Activated naive CD8-positive, alpha-beta T cell treated with anti-CD3 and anti-CD28 coated beads, Interleukin-2, amount 10 ng/mL, durations not matched to agents 7 days and 5 days (primary cell): ENCODE results near the gene REG1A. TPM values are rescaled to one million over a fixed set of nuclear protein-coding genes. Genes with fewer than 3 reads are reported as not detected.

Experiments
- ATAC-seq: fragments of 150-1000 bp; cut with Tn5 transposase; one replicate; pipeline ENCODE4 v1.10.0; 2021; ENCODE audit warnings: low read depth, moderate library complexity
- POLR2A ChIA-PET: fragments of 350-600 bp; sonication (Branson Sonifier 250); formaldehyde crosslinking; loops from one replicate; lab custom pipeline; 2021; ENCODE audit warnings: antibody characterized with exemption; lab: Charles Lee
- DNase-seq: peaks from one replicate; pipeline ENCODE4 v3.0.0; 2021
- H3K27ac Mint-ChIP-seq: one replicate; pipeline ENCODE4 v1.8.0; 2022; ENCODE audit warnings: mild to moderate bottlenecking, mixed read lengths
- H3K27me3 Mint-ChIP-seq: one replicate; pipeline ENCODE4 v1.8.0; 2022; ENCODE audit warnings: mild to moderate bottlenecking, moderate library complexity, mixed read lengths
- H3K36me3 Mint-ChIP-seq: one replicate; pipeline ENCODE4 v1.8.0; 2021; ENCODE audit warnings: mild to moderate bottlenecking, mixed read lengths
- H3K4me1 Mint-ChIP-seq: one replicate; pipeline ENCODE4 v1.8.0; 2021; ENCODE audit warnings: mixed read lengths
- H3K4me3 Mint-ChIP-seq: one replicate; pipeline ENCODE4 v1.8.0; 2022; ENCODE audit warnings: mild to moderate bottlenecking, moderate library complexity, mixed read lengths
- H3K9me3 Mint-ChIP-seq: one replicate; pipeline ENCODE4 v1.8.0; 2021; ENCODE audit warnings: mixed read lengths
- total RNA-seq, 2 experiments: library from RNA; stranded (reverse); gene quantifications; one replicate each; pipeline ENCODE4 v1.2.3, GENCODE V29; 2021

REG1A gene
- total RNA-seq, 2 experiments from 2014 or later: not detected

DNA sequence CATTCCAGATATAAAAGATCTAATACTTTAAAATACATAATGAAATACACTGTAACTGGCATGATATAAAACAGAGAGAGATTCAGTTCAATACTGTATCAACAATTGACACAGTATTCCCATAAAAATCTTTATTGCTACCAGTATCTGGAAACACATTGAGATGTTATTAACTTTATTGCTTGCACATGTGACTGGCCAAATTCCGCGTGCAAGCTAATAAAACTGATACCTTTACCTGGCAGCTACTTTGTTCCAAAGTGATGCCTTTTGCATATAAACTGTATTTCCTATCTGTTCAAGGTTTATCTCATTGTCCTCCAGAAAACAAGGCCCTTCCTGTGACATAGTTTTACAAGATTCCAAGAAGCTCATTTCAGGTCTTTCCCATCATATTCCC is 17.1 kb upstream of the REG1A start:
- POLR2A ChIA-PET: no interaction called here

DNA sequence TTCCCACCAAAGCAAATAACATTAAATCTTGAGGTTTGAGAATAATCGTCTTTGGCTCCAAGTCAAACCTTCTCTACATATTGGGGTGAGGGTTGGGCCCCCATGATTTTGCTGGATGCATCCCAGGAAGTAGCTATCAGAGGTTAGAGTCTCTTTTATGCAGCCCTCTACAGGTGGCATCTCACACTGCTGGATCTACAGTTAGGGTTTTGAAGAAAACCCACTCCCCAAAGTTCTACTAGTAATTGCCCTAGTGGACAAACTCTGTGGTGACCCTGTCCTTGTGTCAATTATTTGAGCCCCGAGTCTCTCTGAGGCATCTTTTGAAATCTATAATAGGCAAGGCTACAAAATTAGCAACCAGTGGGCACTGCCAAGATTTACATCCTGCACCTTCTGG is 15.0 kb upstream of the REG1A start:
- POLR2A ChIA-PET: no interaction called here
- no peaks in the 10 kb centered on the region for H3K4me1 Mint-ChIP-seq

More for the DNA sequence above, 17.1 kb upstream of the REG1A start:
- ATAC-seq (no peak), DNase-seq (no peak)
- no peaks in the 10 kb centered on the region for H3K4me1 Mint-ChIP-seq
- H3K36me3 Mint-ChIP-seq: no peaks in the 10 kb centered on the region
- H3K9me3 Mint-ChIP-seq: peaks cover 6% of the 10 kb centered on the region
- no peak overlapping the region for H3K4me3 Mint-ChIP-seq
- no peaks in the 10 kb centered on the region for H3K27me3 Mint-ChIP-seq
- no peak overlapping the region for H3K27ac Mint-ChIP-seq

DNA sequence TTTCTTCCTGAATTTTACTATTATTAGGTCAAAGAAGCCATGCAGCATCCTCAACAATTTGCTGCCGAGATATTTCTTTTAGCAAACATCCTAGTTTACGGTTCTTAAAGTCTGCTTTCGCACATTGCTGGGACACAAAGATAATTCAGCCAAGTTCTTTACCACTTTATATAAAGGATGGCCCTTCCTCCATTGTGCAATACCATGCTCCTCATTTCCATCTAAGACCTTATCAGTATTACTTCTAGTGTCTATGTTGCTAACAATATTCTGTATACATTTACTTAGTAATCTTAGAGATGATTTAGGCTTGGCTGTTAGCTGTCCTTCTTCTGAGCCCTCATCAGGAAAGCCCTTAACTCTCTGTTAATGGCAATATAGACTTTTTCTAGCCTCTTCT is 8.0 kb upstream of the REG1A start:
- POLR2A ChIA-PET: no interaction called here
- no peaks in the 10 kb centered on the region for H3K27me3 Mint-ChIP-seq

More for the DNA sequence above, 15.0 kb upstream of the REG1A start:
- ATAC-seq: no peak
- no peaks in the 10 kb centered on the region for H3K36me3 Mint-ChIP-seq
- no peak for DNase-seq
- peaks cover 6% of the 10 kb centered on the region for H3K9me3 Mint-ChIP-seq
- H3K27ac Mint-ChIP-seq: no peak overlapping the region
- H3K27me3 Mint-ChIP-seq: no peaks in the 10 kb centered on the region
- H3K4me3 Mint-ChIP-seq: no peak overlapping the region

DNA sequence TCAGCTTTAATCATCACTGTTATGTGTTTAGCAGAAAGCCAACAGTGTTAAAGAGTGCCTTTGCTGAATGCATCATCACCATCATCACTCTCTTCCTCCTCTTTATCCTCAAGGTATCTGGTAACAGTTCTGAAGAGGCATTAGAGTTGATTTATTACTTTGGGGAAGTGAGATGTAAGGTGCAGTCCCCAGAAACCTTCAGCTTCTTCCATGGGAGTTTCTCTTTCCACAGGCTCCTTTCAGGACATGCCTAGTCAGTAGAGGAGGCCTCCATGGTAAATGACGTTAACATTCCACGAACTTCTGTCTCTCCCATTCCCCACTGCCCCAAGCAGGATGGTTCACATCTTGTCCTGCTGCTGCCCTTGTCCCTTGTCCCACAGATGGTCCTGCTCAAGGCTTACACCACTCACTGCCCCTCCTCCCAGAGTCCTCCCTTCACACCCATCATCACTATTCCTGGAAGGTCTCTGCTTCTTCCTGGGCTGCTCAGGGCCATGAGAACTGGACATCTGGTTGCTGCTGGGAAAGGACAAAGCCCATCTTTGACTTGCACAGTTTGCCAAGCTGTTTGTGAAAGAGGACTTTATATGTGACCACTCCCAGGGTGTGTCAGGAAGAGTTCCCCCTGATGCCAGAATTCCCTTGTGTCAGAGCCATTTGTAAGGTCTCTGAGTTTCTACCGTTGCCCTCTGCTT is 5.3 kb upstream of the REG1A start:
- no peaks in the 10 kb centered on the region for H3K27me3 Mint-ChIP-seq
- ATAC-seq: no peak
- POLR2A ChIA-PET: no interaction called here
- H3K36me3 Mint-ChIP-seq: no peaks in the 10 kb centered on the region
- no peak overlapping the region for H3K4me3 Mint-ChIP-seq
- H3K9me3 Mint-ChIP-seq: peaks cover 6% of the 10 kb centered on the region
- no peak for DNase-seq
- H3K4me1 Mint-ChIP-seq: no peaks in the 10 kb centered on the region
- no peak overlapping the region for H3K27ac Mint-ChIP-seq

More for the DNA sequence above, 8.0 kb upstream of the REG1A start:
- Mint-ChIP-seq H3K4me1 (no peaks in the 10 kb centered on the region), H3K27ac (no peak overlapping the region), H3K4me3 (no peak overlapping the region), H3K9me3 (peaks cover 4% of the 10 kb centered on the region), H3K36me3 (no peaks in the 10 kb centered on the region)
- DNase-seq (no peak), ATAC-seq (no peak)

DNA sequence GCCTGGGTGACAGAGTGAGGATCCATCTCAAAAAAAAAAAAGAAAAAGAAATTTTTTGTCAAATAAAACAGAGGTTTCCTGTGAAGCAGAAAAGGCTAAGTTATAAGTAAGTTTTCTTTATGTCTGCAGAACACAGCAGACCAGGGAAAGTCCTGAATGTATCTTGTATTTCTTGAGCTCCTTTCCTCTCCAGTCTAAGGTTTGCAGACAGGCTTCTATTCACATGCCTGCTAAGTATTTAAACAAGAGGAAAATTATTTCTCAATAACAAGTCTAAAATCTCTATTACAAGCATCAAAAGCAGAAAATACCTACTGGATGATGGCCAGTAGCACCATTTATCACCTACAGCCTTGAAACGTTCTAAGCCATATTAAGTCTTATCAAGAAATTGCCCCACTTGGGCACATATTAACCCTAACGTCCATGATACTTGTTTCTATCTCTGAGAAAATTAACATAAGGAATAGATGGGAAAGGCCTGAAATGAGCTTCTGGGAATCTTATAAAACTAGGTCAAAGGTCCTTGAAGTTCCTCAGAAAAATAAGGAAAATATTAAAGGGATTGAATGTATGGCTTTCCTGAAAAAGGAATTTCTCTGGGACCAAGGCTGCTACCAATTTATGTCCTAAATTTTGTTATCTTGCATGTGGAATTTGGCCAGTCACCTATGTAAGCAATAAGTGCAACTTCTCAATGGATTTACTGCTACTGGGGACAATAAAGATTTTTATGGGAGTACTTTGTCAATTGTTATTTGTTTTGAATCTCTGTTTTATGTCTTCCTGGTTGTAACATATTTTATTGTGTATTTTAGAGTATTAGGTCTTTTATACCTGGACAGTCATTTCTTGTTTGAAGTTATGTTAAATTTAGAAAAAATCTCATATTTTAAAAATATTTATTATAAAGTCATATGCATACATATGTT is 3.0 kb upstream of the REG1A start:
- ATAC-seq: no peak
- POLR2A ChIA-PET: interaction anchor here (0.7 kb wide), 1 partner anchor 405 kb away, joined by 3 read pairs; no protein-coding TSS in a partner anchor
- H3K4me1 Mint-ChIP-seq: no peaks in the 10 kb centered on the region
- no peak overlapping the region for H3K27ac Mint-ChIP-seq
- no peaks in the 10 kb centered on the region for H3K36me3 Mint-ChIP-seq
- H3K27me3 Mint-ChIP-seq: no peaks in the 10 kb centered on the region
- no peak for DNase-seq
- H3K4me3 Mint-ChIP-seq: no peak overlapping the region
- peaks cover 6% of the 10 kb centered on the region for H3K9me3 Mint-ChIP-seq

DNA sequence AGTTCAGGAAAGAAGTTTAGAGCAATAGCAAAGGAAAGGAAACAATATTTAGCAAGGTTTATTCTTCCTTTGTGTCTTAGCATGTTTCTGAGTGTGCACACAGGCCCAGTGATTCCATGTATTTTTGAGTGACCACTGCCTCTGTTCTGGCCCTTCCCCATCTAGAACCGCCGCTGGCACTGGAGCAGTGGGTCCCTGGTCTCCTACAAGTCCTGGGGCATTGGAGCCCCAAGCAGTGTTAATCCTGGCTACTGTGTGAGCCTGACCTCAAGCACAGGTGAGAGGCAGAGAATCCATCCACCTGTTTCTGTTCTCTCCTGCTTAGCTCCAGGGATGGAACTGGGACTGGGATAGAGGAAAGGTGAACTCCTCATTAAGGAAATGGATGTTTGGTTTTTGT is 2.4 kb downstream of the REG1A start:
- no peak overlapping the region for H3K27ac Mint-ChIP-seq
- peaks cover 1% of the 10 kb centered on the region for H3K9me3 Mint-ChIP-seq
- H3K27me3 Mint-ChIP-seq: no peaks in the 10 kb centered on the region
- H3K4me1 Mint-ChIP-seq: no peaks in the 10 kb centered on the region
- ATAC-seq (no peak), DNase-seq (no peak)
- POLR2A ChIA-PET: no interaction called here
- no peaks in the 10 kb centered on the region for H3K36me3 Mint-ChIP-seq
- H3K4me3 Mint-ChIP-seq: no peak overlapping the region

DNA sequence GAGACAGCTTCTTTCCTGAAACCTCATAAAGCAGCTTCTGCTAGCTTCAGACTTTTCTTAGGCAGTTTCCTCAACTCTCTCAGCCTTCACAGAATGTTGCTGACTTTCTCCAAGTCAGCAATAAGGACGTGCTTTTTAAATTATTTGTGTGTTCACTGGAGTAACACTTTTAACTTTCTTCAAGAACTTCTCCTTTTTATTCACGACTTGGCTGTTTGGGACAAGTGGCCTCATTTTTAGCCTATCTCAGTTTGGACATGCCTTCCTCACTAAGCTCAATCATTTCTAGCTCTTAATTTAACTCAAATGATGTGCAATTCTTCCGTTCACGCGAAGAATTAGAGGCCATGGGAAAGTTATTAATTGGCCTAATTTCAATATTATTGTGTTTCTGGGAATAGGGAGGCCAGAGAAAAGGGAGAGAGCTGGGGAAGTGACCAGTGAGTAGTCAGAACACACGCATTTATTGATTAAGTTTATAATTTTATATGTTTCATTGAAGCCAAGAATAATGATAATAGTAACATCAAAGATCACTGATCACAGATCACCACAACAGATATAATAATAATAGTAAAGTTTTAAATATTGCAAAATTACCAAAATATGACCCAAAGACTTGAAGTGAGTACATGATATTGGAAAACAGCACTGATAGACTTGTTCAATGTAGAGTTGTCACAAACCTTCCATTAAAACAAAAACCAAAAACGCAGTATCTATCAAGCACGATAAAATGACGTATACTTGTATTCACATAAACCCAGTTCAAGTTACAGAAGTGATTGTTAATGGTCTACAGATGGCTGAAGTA is 4.8 kb downstream of the REG1A start:
- H3K4me3 Mint-ChIP-seq: no peak overlapping the region
- H3K4me1 Mint-ChIP-seq: no peaks in the 10 kb centered on the region
- H3K9me3 Mint-ChIP-seq: no peaks in the 10 kb centered on the region
- no peaks in the 10 kb centered on the region for H3K36me3 Mint-ChIP-seq
- H3K27me3 Mint-ChIP-seq: no peaks in the 10 kb centered on the region
- no peak overlapping the region for H3K27ac Mint-ChIP-seq
- DNase-seq: no peak
- POLR2A ChIA-PET: no interaction called here
- no peak for ATAC-seq

DNA sequence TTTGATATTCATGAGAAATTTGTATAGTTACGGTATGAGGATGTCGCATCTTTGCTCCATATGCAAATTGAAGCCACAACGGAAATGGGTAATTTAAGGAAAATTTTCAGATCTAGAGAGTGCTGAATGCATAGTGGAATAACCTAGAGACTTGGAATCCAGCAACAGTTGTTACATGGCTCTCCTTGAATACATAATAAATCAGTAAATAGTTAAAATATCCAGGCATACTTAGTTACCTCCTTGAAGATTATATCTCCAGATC is 5.4 kb downstream of the REG1A start:
- ATAC-seq (no peak), DNase-seq (no peak)
- no peaks in the 10 kb centered on the region for H3K36me3 Mint-ChIP-seq
- no peak overlapping the region for H3K4me3 Mint-ChIP-seq
- POLR2A ChIA-PET: no interaction called here
- no peak overlapping the region for H3K27ac Mint-ChIP-seq
- no peaks in the 10 kb centered on the region for H3K27me3 Mint-ChIP-seq
- H3K9me3 Mint-ChIP-seq: no peaks in the 10 kb centered on the region
- no peaks in the 10 kb centered on the region for H3K4me1 Mint-ChIP-seq

DNA sequence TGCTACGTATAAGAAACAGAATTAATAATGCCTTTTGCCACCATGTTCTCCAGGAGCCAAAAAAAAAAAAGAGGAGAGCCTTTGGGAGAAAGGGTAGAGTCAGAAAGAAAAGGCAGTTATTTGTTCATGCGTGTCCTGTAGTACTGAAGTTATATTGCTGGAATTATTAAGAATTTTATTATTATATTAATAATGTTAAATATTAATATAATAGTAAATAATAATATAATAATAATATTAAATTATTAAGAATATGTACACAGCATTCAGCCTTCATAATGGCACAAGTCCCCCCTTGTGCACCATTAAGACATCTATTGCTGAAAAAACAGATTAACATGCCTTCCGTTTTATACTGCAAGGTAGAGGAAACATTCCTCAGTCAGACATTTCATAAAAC is 8.1 kb downstream of the REG1A start:
- H3K36me3 Mint-ChIP-seq: no peaks in the 10 kb centered on the region
- no peaks in the 10 kb centered on the region for H3K27me3 Mint-ChIP-seq
- no peak for DNase-seq

DNA sequence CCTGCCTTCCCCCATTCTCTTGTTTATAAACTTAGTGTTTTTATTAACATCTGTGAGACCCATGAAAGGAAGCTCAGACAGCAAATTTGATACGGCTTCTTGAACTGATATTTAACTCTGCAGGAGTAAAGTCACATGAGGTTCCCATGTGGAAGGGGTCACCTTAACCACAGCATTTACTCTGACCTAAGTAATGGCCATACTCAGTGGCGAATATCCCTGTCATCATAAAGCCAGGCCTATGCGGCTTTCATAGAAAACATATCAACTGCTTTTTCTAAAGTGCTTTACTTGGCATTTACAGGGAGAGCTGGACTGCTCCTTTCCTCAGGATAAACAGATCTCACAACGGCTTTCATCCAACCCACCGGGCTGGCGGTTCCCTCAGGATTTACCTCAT is 9.0 kb downstream of the REG1A start:
- DNase-seq (no peak), ATAC-seq (no peak)
- H3K9me3 Mint-ChIP-seq: no peaks in the 10 kb centered on the region
- H3K4me3 Mint-ChIP-seq: no peak overlapping the region
- H3K4me1 Mint-ChIP-seq: no peaks in the 10 kb centered on the region
- no peaks in the 10 kb centered on the region for H3K36me3 Mint-ChIP-seq
- H3K27ac Mint-ChIP-seq: no peak overlapping the region
- H3K27me3 Mint-ChIP-seq: no peaks in the 10 kb centered on the region
- POLR2A ChIA-PET: no interaction called here

More for the DNA sequence above, 8.1 kb downstream of the REG1A start:
- ATAC-seq: no peak
- Mint-ChIP-seq H3K4me3 (no peak overlapping the region), H3K4me1 (no peaks in the 10 kb centered on the region), H3K27ac (no peak overlapping the region), H3K9me3 (no peaks in the 10 kb centered on the region)
- POLR2A ChIA-PET: no interaction called here

DNA sequence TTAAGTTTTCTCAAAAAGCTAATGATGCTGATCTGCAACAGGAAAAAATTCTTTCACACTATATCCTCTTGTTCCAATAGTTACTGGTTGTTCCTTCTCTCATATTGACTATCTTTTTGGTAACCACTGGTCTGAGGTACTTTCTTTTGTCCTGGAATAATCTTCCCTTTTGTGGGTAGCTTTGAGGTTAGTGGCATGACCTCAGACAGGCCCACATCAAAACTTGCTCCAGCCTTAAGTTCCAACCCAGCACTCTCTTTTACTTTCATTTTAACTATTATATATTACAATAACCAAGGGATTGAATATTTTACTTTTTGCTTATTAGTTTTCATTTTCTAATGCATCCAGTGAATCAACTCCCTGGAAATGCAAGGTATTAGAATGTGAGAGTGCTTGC is 9.5 kb downstream of the REG1A start:
- no peaks in the 10 kb centered on the region for H3K9me3 Mint-ChIP-seq
- H3K36me3 Mint-ChIP-seq: no peaks in the 10 kb centered on the region
- DNase-seq: no peak
- H3K27ac Mint-ChIP-seq: no peak overlapping the region
- H3K4me1 Mint-ChIP-seq: no peaks in the 10 kb centered on the region
- H3K4me3 Mint-ChIP-seq: no peak overlapping the region
- H3K27me3 Mint-ChIP-seq: no peaks in the 10 kb centered on the region
- POLR2A ChIA-PET: no interaction called here
- no peak for ATAC-seq

DNA sequence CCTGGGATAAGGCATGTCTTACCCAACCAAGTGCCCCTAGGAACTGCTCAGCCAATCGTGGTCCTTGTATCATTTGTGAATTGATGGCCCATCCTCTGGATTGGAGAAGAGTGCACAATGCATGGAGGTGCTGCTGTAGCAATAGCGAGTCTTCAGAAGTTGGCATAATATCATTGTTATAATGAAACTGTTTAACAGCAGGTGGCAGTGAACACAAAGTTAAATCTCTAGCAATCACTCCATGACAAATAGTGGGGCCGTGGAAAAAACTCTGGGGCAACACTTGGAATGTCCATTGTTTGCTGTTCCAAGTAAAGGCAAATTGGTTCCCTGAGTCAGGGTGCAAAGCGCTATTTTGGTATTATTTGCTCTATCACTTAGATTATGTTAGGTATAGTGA is 11.4 kb downstream of the REG1A start:
- Mint-ChIP-seq H3K9me3 (no peaks in the 10 kb centered on the region), H3K27me3 (no peaks in the 10 kb centered on the region), H3K36me3 (no peaks in the 10 kb centered on the region), H3K4me3 (no peak overlapping the region), H3K27ac (no peak overlapping the region), H3K4me1 (no peaks in the 10 kb centered on the region)
- DNase-seq: no peak
- no peak for ATAC-seq
- POLR2A ChIA-PET: no interaction called here

DNA sequence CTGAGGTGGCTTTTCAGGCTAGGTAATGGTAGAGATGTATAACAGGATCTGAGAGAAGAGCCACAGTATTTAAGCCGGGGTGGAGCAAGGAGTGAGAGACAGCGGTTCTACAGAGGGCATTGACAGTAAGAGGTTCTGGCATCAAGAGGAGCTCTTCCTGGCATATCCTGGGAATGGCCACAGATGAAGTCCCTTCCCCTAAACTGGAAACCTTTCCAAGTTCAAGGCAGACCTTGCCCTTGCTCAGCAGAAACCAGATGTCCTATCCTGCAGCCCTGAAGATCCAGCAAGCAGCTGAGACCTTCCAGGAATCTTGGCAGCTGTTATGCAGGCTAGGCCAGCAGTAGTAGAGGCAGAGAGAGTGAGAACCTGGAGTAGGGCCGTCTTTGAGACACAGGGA is 18.1 kb downstream of the REG1A start:
- Mint-ChIP-seq H3K9me3 (peaks cover 11% of the 10 kb centered on the region), H3K36me3 (no peaks in the 10 kb centered on the region), H3K4me3 (no peak overlapping the region), H3K27ac (no peak overlapping the region), H3K27me3 (no peaks in the 10 kb centered on the region), H3K4me1 (no peaks in the 10 kb centered on the region)
- DNase-seq (no peak), ATAC-seq (no peak)
- POLR2A ChIA-PET: no interaction called here
